Activated T-cell treated with anti-CD3 and anti-CD28 coated beads for 24 hours (primary cell): Measurements from ENCODE around the gene CDH23.
A peak's percentile ranks its signal among the peaks of the same experiment; 100 is the strongest.

Source experiments
- DNase-seq: peaks from one replicate; pipeline ENCODE4 v3.0.0-alpha.2; 2020; ENCODE audit warnings: low read depth

CDH23 gene

DNA sequence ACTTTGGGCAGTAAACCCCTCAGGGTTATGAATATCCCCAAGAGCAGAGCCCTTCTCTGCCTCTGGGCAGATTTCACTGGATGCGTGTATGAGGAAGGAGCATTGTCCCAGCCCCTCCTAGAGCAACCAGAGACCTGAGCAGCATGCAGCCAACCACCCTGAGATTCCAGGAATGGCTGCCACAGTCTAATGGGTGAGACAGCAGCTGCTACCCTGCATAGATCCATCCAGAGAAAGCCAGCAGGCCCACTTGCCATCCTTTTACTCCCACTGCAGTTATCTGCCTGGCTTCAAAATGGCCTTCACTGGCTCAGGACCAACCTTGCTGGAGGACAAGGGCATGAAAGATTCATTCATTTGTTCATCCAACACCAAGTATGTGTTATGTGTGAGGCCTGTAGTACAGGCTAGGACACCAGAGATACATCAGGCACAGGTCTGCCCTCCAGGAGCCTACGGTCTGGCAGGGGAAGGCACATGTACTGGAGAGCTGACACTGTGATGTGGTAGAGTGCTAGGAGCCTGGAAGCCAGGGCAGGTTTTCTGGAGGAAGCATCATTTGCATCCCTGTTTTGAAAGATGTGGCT, 349.0 kb downstream of the CDH23 start:
- no peak for DNase-seq

DNA sequence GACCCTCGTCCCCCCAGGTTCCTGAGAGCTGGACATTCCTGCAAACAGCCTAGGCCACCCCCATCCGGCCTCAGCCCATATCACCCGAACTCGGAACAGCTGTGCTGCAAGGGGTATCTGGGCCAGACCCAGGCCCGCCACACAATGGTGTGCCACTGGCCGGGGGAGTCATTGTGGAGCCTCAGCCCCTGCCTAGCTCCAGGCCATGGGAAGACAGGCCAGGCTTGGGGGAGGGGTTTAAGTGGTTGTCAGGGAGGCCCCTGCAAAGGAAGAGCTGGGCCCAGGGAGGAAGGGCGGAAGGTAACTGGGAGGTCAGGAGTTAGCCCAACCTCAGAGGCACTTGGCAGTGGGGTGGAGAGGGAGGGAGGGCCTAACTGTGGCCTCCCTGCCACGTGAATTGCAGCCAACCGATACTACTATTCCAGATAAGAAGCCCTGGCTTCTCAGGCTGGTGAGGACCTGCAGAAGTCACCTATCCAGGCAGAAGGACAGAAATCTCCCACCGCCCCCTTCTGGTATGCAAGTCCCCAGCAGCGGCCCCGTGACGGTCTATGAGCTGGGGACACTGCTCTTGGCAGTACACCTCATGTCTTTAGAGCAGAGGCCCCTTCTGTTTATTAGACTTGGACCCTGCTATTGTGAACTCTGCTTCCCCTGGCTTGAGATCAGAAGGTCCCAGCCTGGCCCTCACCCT, 349.8 kb downstream of the CDH23 start:
- no peak for DNase-seq

DNA sequence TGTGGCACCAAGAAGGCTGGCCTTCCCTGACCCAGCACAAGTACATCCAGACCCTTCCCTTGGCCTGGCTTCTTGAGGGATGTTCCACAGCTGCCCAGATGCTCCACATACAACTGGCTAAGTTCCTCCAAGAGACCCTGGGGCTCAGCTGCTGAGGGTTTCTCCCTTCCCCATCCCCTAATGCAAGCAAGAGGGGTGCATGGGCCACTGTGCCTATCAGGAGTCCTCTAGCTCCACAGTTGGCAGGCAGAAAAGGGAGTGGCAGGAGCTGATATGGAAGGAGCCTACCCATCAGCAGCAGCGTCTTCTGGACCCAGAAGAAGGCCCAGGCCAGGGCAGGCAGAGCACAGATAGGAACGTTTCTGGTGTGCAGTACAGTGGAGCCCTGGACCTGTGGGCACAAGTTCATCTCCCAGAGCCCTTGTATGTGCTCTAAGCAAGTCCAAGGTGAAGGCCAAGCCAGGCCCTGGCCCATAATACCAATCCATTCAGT, 350.4 kb downstream of the CDH23 start:
- DNase-seq, result no peak

DNA sequence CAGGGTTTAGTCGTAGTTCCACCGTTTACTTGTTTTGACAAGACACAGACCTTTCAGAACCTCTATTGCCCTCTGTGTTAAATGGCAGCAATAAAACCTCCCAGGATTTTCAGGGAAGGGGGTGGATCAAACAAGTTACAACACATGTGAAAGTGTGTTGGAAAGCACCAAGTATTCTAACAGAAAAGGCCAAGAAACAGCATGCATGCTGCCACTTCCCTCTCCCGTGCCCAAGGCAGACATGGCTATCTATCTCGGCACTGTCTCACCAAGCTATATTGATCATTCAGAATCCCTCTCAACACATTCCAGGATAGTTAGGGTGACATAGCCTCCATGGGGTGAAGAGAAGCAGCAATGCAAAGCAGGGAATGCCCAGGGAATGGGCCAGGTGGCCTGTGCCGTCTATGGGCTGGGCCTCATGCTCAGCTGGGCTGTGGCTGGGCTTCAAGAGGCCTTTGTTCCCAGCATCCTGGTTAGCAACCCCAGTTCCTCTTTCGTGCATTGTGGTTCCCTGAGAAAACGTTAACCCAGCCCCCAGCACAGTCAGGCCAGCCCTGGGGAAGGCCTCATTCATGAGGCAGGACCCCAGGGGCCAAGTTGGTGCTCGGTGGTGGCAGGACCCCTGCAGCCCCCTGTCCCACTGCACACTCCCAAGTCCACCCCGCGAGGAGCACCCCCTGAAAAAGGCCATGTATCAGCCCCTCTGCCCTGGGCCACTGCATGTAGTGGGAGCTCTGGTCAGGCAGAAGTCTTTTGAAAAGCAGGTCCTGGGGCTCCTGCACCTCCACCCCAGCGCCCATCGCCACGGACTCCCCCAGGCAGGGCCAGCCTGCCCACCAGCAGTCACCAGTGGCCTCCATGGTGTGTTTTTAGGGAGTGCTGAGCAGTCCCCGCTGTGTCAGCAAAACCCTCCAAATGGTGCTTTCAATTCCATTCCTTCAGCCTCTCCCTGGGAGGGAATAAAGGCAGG, 351.1 kb downstream of the CDH23 start:
- DNase-seq, result no peak

DNA sequence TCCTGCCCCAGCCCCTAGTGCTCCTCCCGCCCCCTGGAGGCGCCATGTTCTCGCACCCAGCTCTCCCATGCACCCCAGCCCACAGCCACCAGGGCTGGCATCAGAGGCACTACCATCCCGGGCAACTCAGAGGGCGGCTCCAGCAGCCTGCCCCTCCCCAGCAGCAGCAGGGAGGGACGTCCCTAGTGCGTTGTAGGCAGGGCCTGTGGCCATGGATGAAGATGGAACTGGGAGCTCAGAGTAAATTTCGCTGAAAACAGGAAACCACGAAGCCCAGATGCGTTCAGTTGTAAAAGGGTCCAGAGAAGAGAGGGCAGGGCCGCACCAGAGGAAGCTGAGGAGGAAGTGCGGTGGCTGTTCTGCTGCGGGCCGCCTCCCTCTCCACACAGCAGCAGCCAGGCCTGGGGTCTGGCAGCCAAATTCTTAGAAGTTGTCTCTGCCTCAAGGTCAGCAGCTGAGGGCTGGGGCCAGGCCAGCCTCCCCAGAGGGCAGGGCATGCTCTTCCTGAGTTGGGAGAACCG, 352.0 kb downstream of the CDH23 start:
- peak; percentile 55 for DNase-seq

DNA sequence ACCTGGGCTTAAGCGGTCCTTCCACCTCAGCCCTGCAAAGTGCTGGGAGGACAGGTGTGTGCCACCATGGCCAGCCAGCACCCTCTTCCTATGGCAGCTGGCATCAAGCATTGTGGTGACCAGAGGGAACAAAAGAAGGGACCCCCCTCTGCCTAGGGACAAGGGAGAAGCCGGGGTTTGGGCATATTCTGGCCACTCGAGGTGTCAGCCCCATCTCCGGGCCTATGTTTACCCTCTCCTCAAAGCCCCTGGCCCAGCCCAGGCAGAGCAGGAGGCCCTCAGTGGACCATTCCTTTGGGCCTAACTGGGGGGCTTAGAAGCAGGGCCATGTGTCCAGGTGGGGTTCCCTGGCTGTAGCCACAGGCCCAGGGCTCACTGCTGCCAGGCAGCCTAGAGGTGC, 352.7 kb downstream of the CDH23 start:
- DNase-seq, result no peak

DNA sequence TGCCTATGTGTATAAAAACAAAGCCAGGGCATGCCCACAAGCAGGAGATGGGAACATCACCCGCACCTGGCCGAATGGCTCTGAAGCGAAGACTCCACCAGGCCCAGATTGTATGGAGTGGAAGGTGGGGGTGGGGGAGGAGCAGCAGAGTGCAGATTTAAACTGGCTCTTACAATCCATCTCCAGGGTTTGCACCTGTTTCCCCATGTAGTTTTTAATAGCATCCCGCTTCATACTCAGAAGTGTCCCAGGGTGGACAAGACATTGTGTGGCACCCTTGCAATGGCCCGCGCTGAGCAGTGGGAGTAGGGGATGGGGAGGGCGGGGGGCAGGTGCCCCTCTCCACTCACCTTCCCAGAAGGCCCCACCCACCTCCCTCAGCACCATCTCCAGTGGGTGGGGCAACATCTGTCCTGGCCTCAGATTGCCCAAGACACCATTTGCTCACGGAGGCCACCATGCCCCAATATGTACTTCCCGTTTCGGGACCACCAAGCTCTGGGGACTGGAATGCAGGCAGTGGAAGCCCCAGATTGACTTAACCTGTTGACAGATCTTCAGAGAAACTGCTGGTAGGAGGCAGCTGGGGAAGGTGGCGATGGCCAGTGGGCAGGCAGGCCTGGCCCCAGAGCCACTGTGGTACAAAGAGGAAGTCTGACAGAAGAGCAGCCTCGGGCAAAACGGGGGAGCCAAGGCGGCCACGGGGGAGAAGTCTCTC, 353.6 kb downstream of the CDH23 start:
- DNase-seq, result no peak

DNA sequence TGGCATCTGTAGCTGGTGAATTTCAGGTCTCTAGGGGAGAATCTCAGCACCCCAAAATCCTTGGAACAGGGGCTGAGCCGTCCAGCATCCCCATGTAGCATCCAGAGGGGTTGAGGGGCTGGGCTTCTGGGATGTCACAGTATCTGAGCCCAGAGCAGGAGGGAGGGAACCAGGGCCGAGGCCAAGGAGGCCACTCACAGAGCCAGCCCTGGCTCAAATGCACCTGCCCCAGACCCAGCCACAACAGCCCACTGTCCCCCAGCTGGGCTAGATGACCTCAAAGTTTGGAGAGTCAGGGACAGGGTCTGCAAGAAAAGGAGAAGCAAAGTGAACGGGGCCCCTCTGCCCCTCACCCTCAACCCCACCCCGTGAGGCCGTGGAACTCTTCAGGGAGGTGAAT, 354.3 kb downstream of the CDH23 start:
- no peak for DNase-seq

DNA sequence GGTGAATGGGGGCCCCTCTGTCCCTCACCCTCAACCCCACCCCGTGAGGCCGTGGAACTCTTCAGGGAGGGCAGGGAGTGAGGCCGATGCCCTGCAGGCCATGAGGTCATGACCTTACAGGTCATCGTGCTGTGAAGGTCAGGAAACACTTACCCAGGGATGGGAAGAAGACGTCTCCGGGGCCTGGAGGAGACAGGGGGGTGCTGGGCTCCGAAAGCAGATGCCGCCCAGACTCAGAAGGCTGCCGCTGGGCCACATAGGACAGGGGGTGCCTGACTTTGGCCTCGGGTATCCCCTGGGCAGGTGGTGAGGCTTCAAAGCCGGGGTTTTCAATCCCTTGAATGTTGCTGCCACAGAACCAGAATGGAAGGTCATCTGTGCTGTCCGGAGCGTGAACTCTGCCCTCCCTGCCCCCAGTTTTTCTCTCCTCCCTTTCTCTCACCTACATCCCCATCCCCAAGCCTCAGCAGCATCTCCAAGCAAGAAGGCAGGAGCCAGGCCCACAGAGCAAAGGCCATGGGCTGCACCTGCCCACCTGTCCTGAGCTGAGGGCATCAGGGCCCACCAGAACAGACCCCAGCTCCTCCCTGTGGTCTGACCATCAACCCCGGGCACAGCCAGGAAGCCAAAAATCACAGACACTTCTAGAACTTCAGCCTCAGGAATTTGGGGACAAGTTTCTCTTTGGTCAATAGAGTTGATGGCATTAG, 354.9 kb downstream of the CDH23 start:
- DNase-seq, result no peak

DNA sequence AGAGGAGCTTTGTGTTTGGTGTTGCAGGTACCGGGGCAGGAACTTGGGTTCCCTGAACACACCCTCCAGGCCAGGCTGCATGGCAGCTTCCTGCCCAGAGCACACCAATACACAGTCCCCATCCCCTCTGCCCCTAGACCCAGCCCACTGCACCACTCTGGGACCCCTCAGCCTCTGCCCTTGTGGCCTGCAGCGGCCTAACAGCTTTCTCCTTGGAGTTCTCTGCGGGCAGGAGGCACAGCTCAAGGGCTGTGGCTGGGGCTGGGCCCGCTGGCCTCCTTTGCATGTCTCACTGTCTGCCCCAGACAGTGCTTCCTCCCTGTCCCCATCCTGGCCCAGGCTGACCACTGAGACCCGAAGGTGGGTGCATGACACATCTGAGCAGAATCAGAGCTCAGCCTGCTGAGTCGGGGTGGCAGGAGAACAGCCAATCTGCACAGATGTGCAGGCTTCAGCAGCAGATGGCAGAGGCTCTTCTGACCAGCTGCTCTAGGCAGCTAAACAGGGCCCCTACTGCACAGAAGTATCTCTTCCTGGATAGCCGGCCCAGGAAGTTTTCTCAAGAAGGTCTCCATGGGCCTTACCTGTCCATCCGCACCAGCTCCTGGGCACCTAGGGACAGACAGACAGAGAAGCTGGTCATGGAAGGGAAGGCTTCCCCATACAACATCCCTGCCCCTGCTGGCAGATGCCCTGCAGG, 355.8 kb downstream of the CDH23 start:
- DNase-seq, result no peak

DNA sequence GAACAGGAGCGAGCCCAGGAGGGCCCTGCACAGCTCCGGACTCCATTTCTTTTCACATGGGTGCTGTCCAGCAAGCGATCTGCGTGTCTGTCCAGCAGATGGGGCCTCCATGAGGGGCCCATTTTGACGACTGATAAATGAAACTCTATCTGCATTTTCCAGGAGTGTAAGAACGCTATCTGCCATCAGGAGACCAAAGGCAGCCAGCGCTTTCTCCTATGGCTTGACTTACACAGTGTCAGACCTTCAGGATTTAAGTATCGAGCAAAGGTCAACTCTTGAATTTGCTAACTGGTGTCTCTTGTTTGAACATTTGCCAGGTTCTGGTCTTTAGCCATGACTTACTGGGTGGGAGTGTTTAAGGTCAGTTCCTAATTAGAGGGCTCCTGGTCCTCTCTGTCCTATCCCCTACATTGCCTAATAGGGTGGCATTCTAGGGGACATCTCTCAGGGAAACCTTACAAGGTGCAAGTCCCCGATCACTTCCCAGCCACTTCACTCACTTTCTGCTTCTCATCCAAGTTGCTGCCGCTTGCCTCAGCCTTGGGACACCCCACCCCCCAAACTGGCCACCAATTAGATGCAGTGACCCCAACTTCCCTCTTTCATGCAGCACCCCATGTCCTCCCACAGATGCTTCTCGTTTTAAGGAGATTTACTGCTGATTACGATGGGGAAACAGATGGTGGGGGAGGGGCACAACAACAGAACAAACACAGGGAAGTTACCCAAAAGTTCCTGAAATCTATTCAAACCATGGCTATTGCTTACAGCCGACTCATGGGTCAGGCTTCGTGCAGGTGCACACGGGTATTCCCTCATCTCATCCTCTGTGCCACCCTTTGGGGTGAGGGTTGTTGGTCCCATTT, 356.6 kb downstream of the CDH23 start:
- no peak for DNase-seq

DNA sequence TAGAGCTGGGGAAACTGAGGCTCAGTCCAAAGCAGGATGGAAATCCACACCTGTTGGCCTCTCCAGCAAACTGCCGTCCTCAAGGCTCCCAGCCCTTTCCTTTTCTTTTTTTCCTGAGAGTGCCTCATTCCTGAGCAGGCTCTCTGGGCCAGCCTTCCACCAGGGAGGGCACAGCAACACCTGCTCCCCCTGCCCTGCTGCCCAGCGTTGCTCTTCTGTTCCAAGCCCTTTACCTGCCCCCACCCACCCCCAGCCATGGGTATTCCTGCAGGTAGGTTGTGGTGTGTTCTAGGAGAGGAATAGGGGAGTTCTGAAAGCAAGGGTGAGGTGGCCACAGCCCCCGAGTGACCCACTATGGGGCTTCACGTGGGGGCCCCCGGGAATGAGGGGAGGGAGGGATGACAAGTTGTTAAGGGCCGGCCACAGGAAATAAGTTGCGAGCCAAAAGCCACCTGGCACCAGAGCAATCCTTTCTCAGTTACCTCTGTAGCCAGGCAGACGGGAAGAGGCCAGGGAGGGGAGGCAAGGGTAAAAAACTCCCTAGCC, 357.3 kb downstream of the CDH23 start:
- DNase-seq, result no peak

DNA sequence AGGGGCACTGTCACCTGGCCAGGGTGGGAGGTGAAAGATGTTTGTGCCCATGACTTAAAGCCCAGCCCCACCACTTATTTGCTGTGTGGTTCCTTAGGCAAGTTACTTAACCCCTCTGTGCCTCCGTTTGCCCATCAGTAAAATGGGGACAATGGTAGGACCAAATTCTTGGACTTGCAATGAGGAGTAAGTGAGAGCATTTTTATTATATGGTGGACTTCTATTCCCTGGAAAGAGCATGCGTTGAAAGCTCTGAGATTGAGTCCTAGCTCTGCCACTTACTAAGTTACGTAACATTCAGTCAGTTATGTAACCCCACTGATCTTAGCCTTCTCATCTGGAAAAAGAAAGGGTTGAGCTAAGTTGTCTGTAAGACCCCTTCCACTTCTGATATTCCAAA, 357.8 kb downstream of the CDH23 start:
- DNase-seq, result no peak

DNA sequence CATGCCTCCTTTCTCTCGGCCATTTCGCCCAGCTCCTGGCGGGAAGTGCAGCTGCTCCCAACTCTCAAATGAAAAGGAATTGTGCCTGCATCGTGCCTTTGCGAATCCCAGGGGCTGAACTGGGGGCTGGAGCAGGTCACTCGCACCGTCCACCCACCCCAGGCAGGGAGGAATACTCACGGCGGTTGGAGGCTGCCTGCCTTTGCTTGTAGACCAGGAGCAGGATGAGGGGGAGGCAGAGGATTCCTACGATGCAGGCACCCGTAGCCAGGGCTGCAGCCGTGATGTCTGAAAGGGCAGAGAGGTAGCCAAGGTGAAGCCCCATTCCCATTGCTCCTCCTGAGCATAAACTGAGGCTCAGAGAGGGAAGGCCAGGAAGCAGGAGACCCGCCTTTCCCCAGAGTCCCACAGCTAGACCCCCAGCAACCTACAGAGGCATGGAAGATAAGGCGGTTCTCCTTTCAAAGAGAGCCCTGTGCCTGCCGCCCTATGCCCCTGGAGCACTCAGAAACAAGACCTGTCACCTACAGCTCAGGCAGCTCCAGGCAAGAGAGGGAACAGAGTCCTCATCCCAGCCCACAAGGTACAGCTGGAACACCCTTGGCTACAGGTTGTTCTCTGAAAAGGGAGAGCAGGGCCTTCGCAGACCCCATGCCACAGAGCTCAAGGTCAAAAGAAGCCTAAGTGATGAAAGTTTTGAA, 358.6 kb downstream of the CDH23 start:
- DNase-seq, result no peak

DNA sequence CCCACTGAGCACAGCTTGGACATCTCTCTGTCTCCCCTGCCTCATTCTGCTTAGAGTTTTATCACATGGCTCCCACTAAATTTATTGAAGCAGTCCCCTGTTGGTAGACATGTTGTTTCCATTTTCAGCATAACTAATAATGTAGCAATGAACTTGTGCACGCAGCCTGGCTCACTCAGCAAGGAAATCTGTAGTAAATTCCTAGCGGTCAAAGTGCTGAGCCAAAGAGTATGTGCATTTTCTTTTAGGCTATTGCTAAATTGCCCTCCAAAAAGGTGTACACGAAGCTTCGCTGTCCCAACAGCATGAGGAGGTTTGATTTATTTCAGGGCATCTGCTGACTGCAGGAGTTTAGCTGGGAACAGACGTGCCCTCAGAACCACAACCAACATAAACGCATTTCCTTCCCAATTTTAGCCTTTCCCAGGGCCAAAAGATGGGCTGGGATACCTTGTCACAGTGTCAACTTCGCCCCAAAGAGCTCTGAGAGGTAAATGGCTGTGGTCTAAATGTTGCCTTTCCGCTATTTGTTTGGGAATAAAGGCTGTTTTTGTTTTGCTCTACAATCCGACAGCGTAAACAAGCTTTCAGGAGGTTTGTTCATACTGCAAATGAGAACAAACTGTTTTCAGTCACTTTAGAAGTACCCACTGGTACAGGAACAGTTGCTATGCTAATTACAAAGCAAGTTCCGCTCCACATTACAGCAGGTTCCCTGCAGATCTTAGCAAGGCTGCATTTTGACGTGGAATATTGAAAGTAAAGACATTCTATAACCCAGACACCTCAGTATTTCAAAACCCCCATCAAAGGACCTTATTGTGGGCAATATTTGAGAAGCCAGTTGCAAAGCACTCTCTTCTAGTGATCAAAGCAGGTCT, 359.8 kb downstream of the CDH23 start:
- DNase-seq, result no peak

DNA sequence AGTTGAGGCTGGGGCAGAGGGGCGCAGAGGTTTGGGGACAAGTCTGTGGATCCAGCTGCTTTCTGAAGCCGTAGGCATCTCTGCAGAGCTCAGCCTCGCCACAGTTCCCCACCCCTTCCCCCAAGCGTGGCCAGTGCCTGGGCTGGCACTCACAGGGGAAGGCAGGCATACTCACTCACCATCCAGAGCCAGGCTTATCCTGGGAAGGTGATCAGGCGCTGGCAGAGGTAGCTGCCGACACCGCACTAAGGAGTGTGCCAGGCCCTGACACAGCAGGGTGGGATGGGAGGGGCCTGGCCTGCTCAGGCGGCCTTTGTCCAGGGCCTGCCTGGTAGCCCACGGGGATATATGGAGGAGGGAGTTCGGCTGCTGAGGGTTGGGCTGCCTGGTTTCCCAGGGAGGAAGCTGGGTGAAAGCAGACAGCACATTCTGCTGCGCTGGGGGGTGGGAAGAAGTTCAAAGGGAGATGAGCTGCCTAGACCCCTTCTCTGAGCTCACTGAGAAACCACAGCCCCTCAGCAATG, 360.7 kb downstream of the CDH23 start:
- no peak for DNase-seq

DNA sequence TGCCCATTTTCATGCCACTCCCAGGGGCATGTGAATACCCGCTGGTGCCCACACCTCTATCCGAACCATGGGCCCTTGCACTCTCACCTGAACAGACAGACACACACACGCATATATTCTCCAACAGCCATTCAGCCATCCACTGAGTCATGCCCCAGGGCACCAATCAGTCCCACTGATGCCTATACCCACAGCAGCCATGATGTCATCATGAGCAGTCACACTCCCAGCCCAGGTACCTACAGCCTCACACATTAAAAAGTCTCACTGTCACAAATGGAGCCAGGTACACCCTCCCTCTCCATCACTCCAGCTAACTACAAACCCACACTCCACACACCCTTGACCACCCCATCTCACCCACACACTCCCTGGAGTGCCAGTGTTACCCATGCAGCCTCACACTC, 364.4 kb downstream of the CDH23 start:
- no peak for DNase-seq
